ENCODE data around the gene EEFSEC.

GRCh38 chr3:128163432-128163831 lies 10.2 kb downstream of the EEFSEC start:
- no peak for TF ChIP-seq CTCF (IDR thresholded peaks at IDR 0.05)
- no peak for TF ChIP-seq ZFX (IDR thresholded peaks at IDR 0.05; ENCODE audit: borderline replicate concordance)
